ENCODE data around the gene JPH2.

DNA sequence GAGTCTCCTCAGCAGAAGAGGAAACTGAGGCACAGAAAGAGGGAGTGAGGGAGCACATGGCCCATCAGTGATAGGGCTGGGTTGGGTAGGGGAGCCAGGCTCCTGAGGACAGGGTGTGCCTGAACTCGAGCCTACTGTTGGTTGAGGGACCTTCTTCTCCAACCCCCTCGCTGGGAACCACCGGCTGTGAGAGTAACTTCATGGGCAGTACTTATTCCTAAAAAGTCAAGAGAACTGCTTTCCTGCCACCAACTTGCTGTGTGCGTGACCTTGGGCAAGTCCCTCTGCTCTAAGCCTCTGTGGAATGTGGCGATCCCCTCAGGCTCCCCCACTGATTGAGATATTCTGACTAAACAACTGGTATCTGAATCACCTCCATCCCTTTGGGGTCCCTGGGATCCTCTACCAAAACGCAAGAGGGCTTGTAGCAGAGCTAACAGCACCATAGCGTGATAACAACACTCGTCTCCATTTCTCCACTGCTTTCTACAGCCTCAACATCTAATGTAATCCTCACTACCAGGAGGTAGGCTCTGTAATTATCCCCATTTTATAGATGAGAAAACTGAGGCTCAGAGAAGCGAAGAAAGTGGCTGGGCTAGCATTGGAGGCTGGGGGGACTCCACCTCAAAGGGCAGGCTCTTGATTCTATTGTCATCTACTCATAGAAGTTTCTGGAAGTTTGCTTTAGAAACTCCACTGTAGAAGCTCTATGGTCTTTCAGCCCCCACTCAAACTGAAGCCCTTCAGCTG is 76.0 kb downstream of the JPH2 start:
- TF ChIP-seq POLR2A (IDR thresholded peaks at IDR 0.05; ENCODE audit: low read depth, low read length) (no peak), POLR2AphosphoS5 (IDR thresholded peaks at IDR 0.05; ENCODE audit: low read depth, low read length) (no peak), TAF1 (IDR thresholded peaks at IDR 0.05; ENCODE audit: borderline replicate concordance, low read depth, low read length) (no peak)
